AG09309 (cell line): ENCODE results near the gene ZNF740.

ENCODE experiments used
- DNase-seq: peaks from one replicate; pipeline ENCODE4 v3.0.0-alpha.2; 2010; ENCODE audit warnings: low read depth
- H3K4me3 ChIP-seq: 2 replicates; pipeline ENCODE4 v1.5.1; 2011; ENCODE audit warnings: mild to moderate bottlenecking, low read depth, low read length, moderate library complexity; ENCODE audit not compliant: control insufficient read depth
- CTCF ChIP-seq: IDR thresholded peaks from 2 replicates; pipeline ENCODE4 v1.5.1; 2011; ENCODE audit warnings: mild to moderate bottlenecking, low read depth, low read length, inconsistent platforms; ENCODE audit not compliant: insufficient read depth, control insufficient read depth; ENCODE audit errors: missing control alignments

Gene ZNF740

GRCh38 chr12:53147653-53148052, 32.9 kb upstream of the ZNF740 start:
- no peak for DNase-seq
- TF ChIP-seq CTCF: no peak
- no peak overlapping the region for H3K4me3 ChIP-seq

GRCh38 chr12:53151039-53151438, 29.5 kb upstream of the ZNF740 start:
- DNase-seq: no peak
- no peak for TF ChIP-seq CTCF
- no peak overlapping the region for H3K4me3 ChIP-seq

GRCh38 chr12:53152390-53152789, 28.1 kb upstream of the ZNF740 start:
- TF ChIP-seq CTCF: no peak
- no peak overlapping the region for H3K4me3 ChIP-seq
- DNase-seq: no peak

GRCh38 chr12:53159195-53159839, 21.2 kb upstream of the ZNF740 start:
- peak; percentile 100 for TF ChIP-seq CTCF
- no peak overlapping the region for H3K4me3 ChIP-seq
- peak; percentile 38 for DNase-seq

- TF ChIP-seq CTCF: no peak
- H3K4me3 ChIP-seq: no peak overlapping the region
- no peak for DNase-seq
Observed at GRCh38 chr12:53160000-53160399, 20.5 kb upstream of the ZNF740 start.

GRCh38 chr12:53160673-53161072, 19.8 kb upstream of the ZNF740 start:
- no peak overlapping the region for H3K4me3 ChIP-seq
- TF ChIP-seq CTCF: no peak
- DNase-seq: no peak
